Fibroblast of the aortic adventitia (primary cell): ENCODE data around the gene SLC28A1. TPM values are rescaled to one million over a fixed set of nuclear protein-coding genes. Genes with fewer than 3 reads are reported as not detected.

Experiments used
- DNase-seq: peaks from one replicate; pipeline ENCODE4 v3.0.0-alpha.2; 2010; ENCODE audit warnings: low read depth
- H3K4me3 ChIP-seq: 2 replicates; pipeline ENCODE4 v1.5.1; 2011; ENCODE audit warnings: low read depth, mild to moderate bottlenecking, control low read depth, low read length, moderate library complexity
- CTCF ChIP-seq: IDR thresholded peaks from 2 replicates; pipeline ENCODE4 v1.5.1; 2011; ENCODE audit warnings: mild to moderate bottlenecking, low read length, control low read depth, inconsistent platforms; ENCODE audit not compliant: insufficient read depth
- total RNA-seq: library from RNA; depleted of rRNA; stranded (reverse); fragments of >200 nt; gene quantifications from 2 replicates; pipeline ENCODE4 v1.2.3, GENCODE V29; 2012; ENCODE audit warnings: low replicate concordance

SLC28A1 gene
- total RNA-seq, 1 donor, result not detected

GRCh38 chr15:84889991-84890669, 5.7 kb downstream of the SLC28A1 start:
- no peak overlapping the region for H3K4me3 ChIP-seq
- no peak for DNase-seq
- no peak for TF ChIP-seq CTCF

GRCh38 chr15:84890670-84891162, 6.3 kb downstream of the SLC28A1 start:
- TF ChIP-seq CTCF, result no peak
- DNase-seq, result no peak
- no peak overlapping the region for H3K4me3 ChIP-seq

- H3K4me3 ChIP-seq, result no peak overlapping the region
- no peak for DNase-seq
- no peak for TF ChIP-seq CTCF
Measured at GRCh38 chr15:84891339-84891738, 6.9 kb downstream of the SLC28A1 start.

GRCh38 chr15:84892786-84893307, 8.4 kb downstream of the SLC28A1 start:
- H3K4me3 ChIP-seq, result no peak overlapping the region
- TF ChIP-seq CTCF, result no peak
- DNase-seq, result no peak

GRCh38 chr15:84893607-84894006, 9.1 kb downstream of the SLC28A1 start:
- H3K4me3 ChIP-seq, result no peak overlapping the region
- TF ChIP-seq CTCF, result no peak
- DNase-seq, result no peak

- H3K4me3 ChIP-seq, result no peak overlapping the region
- no peak for DNase-seq
- TF ChIP-seq CTCF, result no peak
Measured at GRCh38 chr15:84894736-84895425, 10.4 kb downstream of the SLC28A1 start.
